ENCODE data around the gene SPATA6L. TPM values are rescaled to one million over a fixed set of nuclear protein-coding genes. Genes with fewer than 3 reads are reported as not detected.
A peak's percentile ranks its signal among the peaks of the same experiment; 100 is the strongest.

Gene SPATA6L
- total RNA-seq, 3 donors from 2014 or later (not counting 1 experiment from before 2014, with no cell fraction given), result 2.0 to 4.7 (median 4.3) TPM

- Histone ChIP-seq H3K9me3 (ENCODE audit: control insufficient read depth, insufficient read depth, low read length) (no peaks in the 10 kb centered on the region), H3K36me3 (ENCODE audit: control insufficient read depth, insufficient read depth, low read length) (no peaks in the 10 kb centered on the region), H3K27ac (ENCODE audit: low read length) (no peak overlapping the region), H3K4me3 (ENCODE audit: low read length) (no peak overlapping the region), H3K4me1 (ENCODE audit: control insufficient read depth, insufficient read depth, low read length) (no peaks in the 10 kb centered on the region), H3K27me3 (ENCODE audit: control insufficient read depth, insufficient read depth, low read length) (no peaks in the 10 kb centered on the region)
- DNase-seq, result no peak
- intact Hi-C loops (cut with micrococcal nuclease), result no loop called here
- ATAC-seq, result no peak
- Mint-ChIP-seq H3K4me1 (peaks cover 0 to 5% of the 10 kb centered on the region in 2 donors), H3K9me3 (no peaks in the 10 kb centered on the region), H3K27ac (no peak overlapping the region), H3K36me3 (no peaks in the 10 kb centered on the region), H3K4me3 (no peak overlapping the region), H3K27me3 (ENCODE audit: low read depth in 2 of 2) (peaks cover 8 to 16% of the 10 kb centered on the region in 2 donors)
- no peak for TF ChIP-seq CTCF (IDR thresholded peaks at IDR 0.05)
- 100% methylated on average over 2 of the region's 2 CpGs for WGBS (ENCODE audit: insufficient coverage)
Observed at GRCh38 chr9:4642351-4642750, 23.9 kb downstream of the SPATA6L start.

- H3K9me3 ChIP-seq (ENCODE audit: control insufficient read depth, insufficient read depth, low read length), result no peaks in the 10 kb centered on the region
- H3K36me3 ChIP-seq (ENCODE audit: control insufficient read depth, insufficient read depth, low read length), result no peaks in the 10 kb centered on the region
- intact Hi-C loops (cut with micrococcal nuclease), result no loop called here
- no peak for ATAC-seq
- H3K9me3 Mint-ChIP-seq, result no peaks in the 10 kb centered on the region
- H3K4me3 ChIP-seq (ENCODE audit: low read length), result no peak overlapping the region
- no peak overlapping the region for H3K27ac Mint-ChIP-seq
- DNase-seq, result peak in 1 of 2 donors; percentile 76
- WGBS (ENCODE audit: insufficient coverage), result 67% methylated on average over 1 of the region's 2 CpGs
- H3K4me1 Mint-ChIP-seq, result peaks cover 0 to 5% of the 10 kb centered on the region in 2 donors
- H3K36me3 Mint-ChIP-seq, result no peaks in the 10 kb centered on the region
- TF ChIP-seq CTCF (IDR thresholded peaks at IDR 0.05), result no peak
- no peak overlapping the region for H3K27ac ChIP-seq (ENCODE audit: low read length)
- H3K27me3 Mint-ChIP-seq (ENCODE audit: low read depth in 2 of 2), result peaks cover 14 to 24% of the 10 kb centered on the region in 2 donors
- H3K4me1 ChIP-seq (ENCODE audit: control insufficient read depth, insufficient read depth, low read length), result no peaks in the 10 kb centered on the region
- no peaks in the 10 kb centered on the region for H3K27me3 ChIP-seq (ENCODE audit: control insufficient read depth, insufficient read depth, low read length)
- no peak overlapping the region for H3K4me3 Mint-ChIP-seq
Observed at GRCh38 chr9:4640027-4640426, 26.3 kb downstream of the SPATA6L start.

GRCh38 chr9:4639420-4639819 is 26.9 kb downstream of the SPATA6L start:
- Histone ChIP-seq H3K4me3 (ENCODE audit: low read length) (no peak overlapping the region), H3K36me3 (ENCODE audit: control insufficient read depth, insufficient read depth, low read length) (no peaks in the 10 kb centered on the region), H3K27ac (ENCODE audit: low read length) (no peak overlapping the region), H3K9me3 (ENCODE audit: control insufficient read depth, insufficient read depth, low read length) (no peaks in the 10 kb centered on the region), H3K27me3 (ENCODE audit: control insufficient read depth, insufficient read depth, low read length) (no peaks in the 10 kb centered on the region), H3K4me1 (ENCODE audit: control insufficient read depth, insufficient read depth, low read length) (no peaks in the 10 kb centered on the region)
- no peak for TF ChIP-seq CTCF (IDR thresholded peaks at IDR 0.05)
- H3K4me3 Mint-ChIP-seq, result no peak overlapping the region
- intact Hi-C loops (cut with micrococcal nuclease), result no loop called here
- H3K4me1 Mint-ChIP-seq, result peaks cover 0 to under 1% of the 10 kb centered on the region in 2 donors
- no peaks in the 10 kb centered on the region for H3K36me3 Mint-ChIP-seq
- no peaks in the 10 kb centered on the region for H3K9me3 Mint-ChIP-seq
- DNase-seq (no peak), ATAC-seq (no peak)
- no peak overlapping the region for H3K27ac Mint-ChIP-seq
- peaks cover 14 to 30% of the 10 kb centered on the region in 2 donors for H3K27me3 Mint-ChIP-seq (ENCODE audit: low read depth in 2 of 2)
- WGBS (ENCODE audit: insufficient coverage), result 61% methylated on average over 2 of the region's 2 CpGs

- TF ChIP-seq CTCF (IDR thresholded peaks at IDR 0.05), result no peak
- Histone ChIP-seq H3K27ac (ENCODE audit: low read length) (no peak overlapping the region), H3K4me1 (ENCODE audit: control insufficient read depth, insufficient read depth, low read length) (no peaks in the 10 kb centered on the region), H3K27me3 (ENCODE audit: control insufficient read depth, insufficient read depth, low read length) (no peaks in the 10 kb centered on the region), H3K4me3 (ENCODE audit: low read length) (no peak overlapping the region), H3K36me3 (ENCODE audit: control insufficient read depth, insufficient read depth, low read length) (no peaks in the 10 kb centered on the region), H3K9me3 (ENCODE audit: control insufficient read depth, insufficient read depth, low read length) (no peaks in the 10 kb centered on the region)
- Mint-ChIP-seq H3K9me3 (no peaks in the 10 kb centered on the region), H3K4me3 (no peak overlapping the region), H3K27me3 (ENCODE audit: low read depth in 2 of 2) (peaks cover 14 to 32% of the 10 kb centered on the region in 2 donors), H3K4me1 (no peaks in the 10 kb centered on the region), H3K36me3 (no peaks in the 10 kb centered on the region), H3K27ac (no peak overlapping the region)
- 84% methylated on average over 3 of the region's 3 CpGs for WGBS (ENCODE audit: insufficient coverage)
- DNase-seq (no peak), ATAC-seq (no peak)
- intact Hi-C loops (cut with micrococcal nuclease), result no loop called here
Observed at GRCh38 chr9:4638968-4639367, 27.3 kb downstream of the SPATA6L start.
